Endodermal cell (in vitro differentiated cells): ENCODE data around the gene DCST2. TPM values are rescaled to one million over a fixed set of nuclear protein-coding genes. Genes with fewer than 3 reads are reported as not detected.

Source experiments
- DNase-seq: peaks from one replicate; pipeline ENCODE4 v3.0.0-alpha.2; 2017
- H3K27ac ChIP-seq: 2 replicates; pipeline ENCODE4 v1.5.1; 2013; ENCODE audit warnings: mild to moderate bottlenecking, low read depth, low read length, moderate library complexity
- H3K27me3 ChIP-seq: 2 replicates; pipeline ENCODE4 v1.6.1; 2013; ENCODE audit warnings: mild to moderate bottlenecking, low read length, moderate library complexity; ENCODE audit not compliant: insufficient read depth, control insufficient read depth, poor library complexity, severe bottlenecking
- H3K36me3 ChIP-seq: 2 replicates; pipeline ENCODE4 v1.7.0; 2013; ENCODE audit warnings: mild to moderate bottlenecking, low read length, moderate library complexity; ENCODE audit not compliant: control insufficient read depth, insufficient read depth
- H3K4me1 ChIP-seq: one replicate; pipeline ENCODE4 v1.7.0; 2013; ENCODE audit warnings: low read length; ENCODE audit not compliant: control insufficient read depth, insufficient read depth
- H3K4me3 ChIP-seq: 2 replicates; pipeline ENCODE4 v1.5.1; 2013; ENCODE audit warnings: mild to moderate bottlenecking, low read length, moderate library complexity
- H3K9ac ChIP-seq: 2 replicates; pipeline ENCODE4 v1.6.1; 2013; ENCODE audit warnings: mild to moderate bottlenecking, low read length, moderate library complexity; ENCODE audit not compliant: poor library complexity, severe bottlenecking; ENCODE audit errors: extremely low read depth
- H3K9me3 ChIP-seq: 2 replicates; pipeline ENCODE4 v1.6.1; 2013; ENCODE audit warnings: mild to moderate bottlenecking, low read length, moderate library complexity; ENCODE audit not compliant: control insufficient read depth
- H3K27ac Mint-ChIP-seq: 2 replicates; pipeline ENCODE4 v1.8.0; 2020; ENCODE audit warnings: mixed read lengths
- H3K27me3 Mint-ChIP-seq: 2 replicates; pipeline ENCODE4 v1.8.0; 2021; ENCODE audit warnings: mild to moderate bottlenecking, mixed read lengths; ENCODE audit not compliant: insufficient read depth
- H3K36me3 Mint-ChIP-seq: 2 replicates; pipeline ENCODE4 v1.8.0; 2020; ENCODE audit warnings: low read depth, mixed read lengths
- H3K4me1 Mint-ChIP-seq: 2 replicates; pipeline ENCODE4 v1.8.0; 2020; ENCODE audit warnings: mixed read lengths
- H3K4me3 Mint-ChIP-seq: 2 replicates; pipeline ENCODE4 v1.8.0; 2020; ENCODE audit warnings: mild to moderate bottlenecking, moderate library complexity, mixed read lengths
- H3K9me3 Mint-ChIP-seq: 2 replicates; pipeline ENCODE4 v1.8.0; 2020; ENCODE audit warnings: mild to moderate bottlenecking, mixed read lengths
- WGBS, 2 experiments: methylation state at CpG; one replicate each; pipeline versions ENCODE4 v1.1.5 to v1.1.7; 2013; ENCODE audit warnings: missing lambda C conversion rate in 2 of 2, mixed read lengths in 1 of 2; ENCODE audit not compliant: insufficient coverage in 1 of 2, insufficient read length in 1 of 2; 5-methylcytosine and 5-hydroxymethylcytosine counted together
- total RNA-seq, 2 donors: library from RNA; stranded (reverse); fragmentation: NEBNext Ultra II Directional in 1 of 2; extraction: Animal tissue kit (Norgen Biotek cat#: 25700) in 1 of 2; gene quantifications; 2 replicates in 1 of 2; 3 replicates in 1 of 2; pipeline ENCODE4 v1.2.1, GENCODE V29; 2021
- TF ChIP-seq, protein P1 (sequence below): fragments of 200-600 bp; sonication (generic); conservative IDR thresholded peaks from 2 replicates; pipeline ENCODE4 v1.5.0; 2021; ENCODE audit warnings: antibody characterized with exemption, mild to moderate bottlenecking

DCST2 gene
- total RNA-seq, 2 donors from 2014 or later = 0.44 to 2.0 TPM

DNA sequence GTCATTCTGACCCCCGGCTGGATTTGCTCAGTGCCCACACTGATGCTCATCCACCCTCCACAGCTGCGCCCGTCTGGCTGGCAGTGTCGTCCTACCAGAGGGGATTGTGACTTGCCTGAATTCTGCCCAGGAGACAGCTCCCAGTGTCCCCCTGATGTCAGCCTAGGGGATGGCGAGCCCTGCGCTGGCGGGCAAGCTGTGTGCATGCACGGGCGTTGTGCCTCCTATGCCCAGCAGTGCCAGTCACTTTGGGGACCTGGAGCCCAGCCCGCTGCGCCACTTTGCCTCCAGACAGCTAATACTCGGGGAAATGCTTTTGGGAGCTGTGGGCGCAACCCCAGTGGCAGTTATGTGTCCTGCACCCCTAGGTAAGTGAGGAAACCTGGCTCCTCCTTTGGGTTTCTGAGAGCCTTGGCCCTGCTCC lies 24.2 kb upstream of the DCST2 start:
- no peak overlapping the region for H3K27ac ChIP-seq
- WGBS, 2 experiments = 95 to 99% methylated on average over 12 to 13 of the region's 13 CpGs
- H3K4me1 ChIP-seq = peaks cover 4% of the 10 kb centered on the region
- no peaks in the 10 kb centered on the region for H3K36me3 Mint-ChIP-seq
- no peak for DNase-seq
- H3K27ac Mint-ChIP-seq = no peak overlapping the region
- H3K9me3 Mint-ChIP-seq = no peaks in the 10 kb centered on the region
- TF ChIP-seq, protein P1, sequence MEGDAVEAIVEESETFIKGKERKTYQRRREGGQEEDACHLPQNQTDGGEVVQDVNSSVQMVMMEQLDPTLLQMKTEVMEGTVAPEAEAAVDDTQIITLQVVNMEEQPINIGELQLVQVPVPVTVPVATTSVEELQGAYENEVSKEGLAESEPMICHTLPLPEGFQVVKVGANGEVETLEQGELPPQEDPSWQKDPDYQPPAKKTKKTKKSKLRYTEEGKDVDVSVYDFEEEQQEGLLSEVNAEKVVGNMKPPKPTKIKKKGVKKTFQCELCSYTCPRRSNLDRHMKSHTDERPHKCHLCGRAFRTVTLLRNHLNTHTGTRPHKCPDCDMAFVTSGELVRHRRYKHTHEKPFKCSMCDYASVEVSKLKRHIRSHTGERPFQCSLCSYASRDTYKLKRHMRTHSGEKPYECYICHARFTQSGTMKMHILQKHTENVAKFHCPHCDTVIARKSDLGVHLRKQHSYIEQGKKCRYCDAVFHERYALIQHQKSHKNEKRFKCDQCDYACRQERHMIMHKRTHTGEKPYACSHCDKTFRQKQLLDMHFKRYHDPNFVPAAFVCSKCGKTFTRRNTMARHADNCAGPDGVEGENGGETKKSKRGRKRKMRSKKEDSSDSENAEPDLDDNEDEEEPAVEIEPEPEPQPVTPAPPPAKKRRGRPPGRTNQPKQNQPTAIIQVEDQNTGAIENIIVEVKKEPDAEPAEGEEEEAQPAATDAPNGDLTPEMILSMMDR = peak; percentile 46
- no peak overlapping the region for H3K9ac ChIP-seq
- H3K4me3 ChIP-seq = no peak overlapping the region
- peaks cover 13% of the 10 kb centered on the region for H3K27me3 ChIP-seq
- H3K9me3 ChIP-seq = no peaks in the 10 kb centered on the region
- H3K4me3 Mint-ChIP-seq = no peak overlapping the region
- H3K27me3 Mint-ChIP-seq = peaks cover 7% of the 10 kb centered on the region
- H3K36me3 ChIP-seq = no peaks in the 10 kb centered on the region
- H3K4me1 Mint-ChIP-seq = peaks cover 3% of the 10 kb centered on the region

DNA sequence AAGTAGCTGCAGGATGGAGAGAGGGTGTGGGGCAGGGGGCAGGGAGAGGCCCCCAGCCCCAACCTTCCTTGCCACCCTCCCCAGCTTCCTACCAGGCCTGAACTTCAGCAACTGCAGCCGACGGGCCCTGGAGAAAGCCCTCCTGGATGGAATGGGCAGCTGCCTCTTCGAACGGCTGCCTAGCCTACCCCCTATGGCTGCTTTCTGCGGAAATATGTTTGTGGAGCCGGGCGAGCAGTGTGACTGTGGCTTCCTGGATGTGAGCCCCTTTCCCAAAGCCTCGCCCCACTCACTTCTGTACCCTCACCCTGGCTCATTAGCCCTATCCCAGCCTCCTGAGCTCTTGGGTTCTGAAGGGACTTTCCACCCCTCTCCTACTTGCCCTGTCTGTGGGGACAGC lies 23.5 kb upstream of the DCST2 start:
- no peaks in the 10 kb centered on the region for H3K36me3 ChIP-seq
- no peak overlapping the region for H3K27ac Mint-ChIP-seq
- no peak for DNase-seq
- peaks cover 5% of the 10 kb centered on the region for H3K4me1 Mint-ChIP-seq
- no peaks in the 10 kb centered on the region for H3K9me3 ChIP-seq
- no peaks in the 10 kb centered on the region for H3K36me3 Mint-ChIP-seq
- 76 to 92% methylated on average over 7 to 8 of the region's 8 CpGs for WGBS, 2 experiments
- no peak overlapping the region for H3K4me3 Mint-ChIP-seq
- TF ChIP-seq, protein P1 = no peak
- H3K4me3 ChIP-seq = no peak overlapping the region
- H3K9ac ChIP-seq = no peak overlapping the region
- H3K27me3 ChIP-seq = peaks cover 20% of the 10 kb centered on the region
- H3K4me1 ChIP-seq = peaks cover 4% of the 10 kb centered on the region
- no peaks in the 10 kb centered on the region for H3K9me3 Mint-ChIP-seq
- peaks cover 13% of the 10 kb centered on the region for H3K27me3 Mint-ChIP-seq
- no peak overlapping the region for H3K27ac ChIP-seq

DNA sequence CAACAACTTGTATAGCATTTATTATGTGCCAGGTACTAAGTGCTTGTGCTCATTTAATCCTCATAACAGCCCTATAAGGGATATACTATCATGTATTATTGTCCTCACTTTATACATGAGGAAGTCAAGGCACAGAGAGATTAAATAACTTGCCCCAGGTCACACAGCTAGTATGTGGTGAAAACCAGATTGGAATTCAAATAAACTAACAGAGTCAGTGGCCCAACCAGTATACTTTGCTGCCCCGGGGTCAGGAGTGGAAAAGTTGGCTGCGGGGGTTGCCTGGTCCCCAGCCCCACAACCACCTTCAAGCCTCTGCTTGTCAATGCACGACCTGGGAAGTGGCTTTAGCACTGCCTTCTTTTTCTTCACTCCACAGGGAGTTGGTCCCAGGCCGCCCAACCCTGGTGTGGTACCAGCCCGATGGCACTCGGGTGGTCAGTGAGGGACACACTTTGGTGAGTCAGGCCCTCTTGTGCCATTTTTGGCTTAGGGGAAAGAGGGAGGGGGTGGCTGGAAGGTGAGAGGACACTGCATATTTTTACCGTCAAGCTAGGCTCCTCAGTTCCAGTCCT lies 20.0 kb upstream of the DCST2 start:
- H3K4me1 ChIP-seq = no peaks in the 10 kb centered on the region
- Mint-ChIP-seq H3K9me3 (no peaks in the 10 kb centered on the region), H3K27me3 (peaks cover 21% of the 10 kb centered on the region), H3K36me3 (no peaks in the 10 kb centered on the region), H3K4me1 (peaks cover 9% of the 10 kb centered on the region), H3K4me3 (no peak overlapping the region), H3K27ac (no peak overlapping the region)
- peaks cover 28% of the 10 kb centered on the region for H3K27me3 ChIP-seq
- no peaks in the 10 kb centered on the region for H3K36me3 ChIP-seq
- no peak overlapping the region for H3K27ac ChIP-seq
- no peak overlapping the region for H3K9ac ChIP-seq
- H3K4me3 ChIP-seq = no peak overlapping the region
- H3K9me3 ChIP-seq = no peaks in the 10 kb centered on the region
- DNase-seq = no peak
- 90 to 92% methylated on average over 3 to 7 of the region's 7 CpGs for WGBS, 2 experiments
- TF ChIP-seq, protein P1 = no peak
